GM12872 (cell line): ENCODE results near the gene BAK1.

Experiments used
- CTCF ChIP-seq: IDR thresholded peaks from 3 replicates; pipeline ENCODE4 v1.5.1; 2011; ENCODE audit warnings: low read depth, mild to moderate bottlenecking, low read length, moderate library complexity; ENCODE audit not compliant: insufficient read depth

Gene BAK1

GRCh38 chr6:33579828-33580714 lies at the start of gene BAK1:
TSS of gene BAK1 (minus strand) at chr6:33580276. CDS start at chr6:33577604, 2,672 bp downstream.
- peak; percentile 57 for TF ChIP-seq CTCF

GRCh38 chr6:33628401-33628964 lies 48.4 kb upstream of the BAK1 start:
- TF ChIP-seq CTCF, result no peak

- no peak for TF ChIP-seq CTCF
Observed at GRCh38 chr6:33627876-33628275, 47.8 kb upstream of the BAK1 start.

GRCh38 chr6:33624856-33625255 lies 44.8 kb upstream of the BAK1 start:
- TF ChIP-seq CTCF, result no peak

- no peak for TF ChIP-seq CTCF
Observed at GRCh38 chr6:33623895-33624381, 43.9 kb upstream of the BAK1 start.

GRCh38 chr6:33622456-33623431 lies 42.7 kb upstream of the BAK1 start:
- no peak for TF ChIP-seq CTCF

GRCh38 chr6:33621711-33622388 lies 41.8 kb upstream of the BAK1 start:
- TF ChIP-seq CTCF, result no peak
